HG03354 (cell line): ENCODE measurements around the gene TRIM45.
"Not testable (repeated sequence)": the region's sequence is repeated elsewhere in the genome, so short reads cannot be mapped to it uniquely, and the experiment has no call there.

Source experiments
- ATAC-seq: cut with Tn5 transposase; IDR thresholded peaks from one replicate; pipeline ENCODE4 v1.9.1; 2021; ENCODE audit warnings: mild to moderate bottlenecking; ENCODE audit not compliant: unreplicated experiment, poor library complexity, severe bottlenecking

The TRIM45 gene

DNA sequence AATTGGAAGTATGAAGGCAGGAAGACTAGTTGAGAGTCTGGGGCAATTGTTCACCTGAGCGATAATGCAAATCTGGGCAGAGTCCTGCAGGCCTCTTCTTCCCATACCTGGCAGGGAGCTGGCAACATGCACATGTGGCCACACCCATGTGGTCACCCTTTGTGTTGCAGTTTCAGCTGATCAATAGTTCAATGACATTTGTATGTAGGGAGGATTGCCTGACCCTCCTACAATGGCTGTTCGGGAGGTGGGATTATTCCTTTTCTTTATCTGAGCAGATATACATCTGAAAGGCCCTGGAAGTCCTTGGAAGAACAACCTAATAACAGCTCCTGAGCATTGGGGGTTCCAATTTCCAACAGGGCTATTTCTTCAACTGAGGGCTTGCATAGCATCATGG is 15.2 kb upstream of the TRIM45 start:
- no peak for ATAC-seq

DNA sequence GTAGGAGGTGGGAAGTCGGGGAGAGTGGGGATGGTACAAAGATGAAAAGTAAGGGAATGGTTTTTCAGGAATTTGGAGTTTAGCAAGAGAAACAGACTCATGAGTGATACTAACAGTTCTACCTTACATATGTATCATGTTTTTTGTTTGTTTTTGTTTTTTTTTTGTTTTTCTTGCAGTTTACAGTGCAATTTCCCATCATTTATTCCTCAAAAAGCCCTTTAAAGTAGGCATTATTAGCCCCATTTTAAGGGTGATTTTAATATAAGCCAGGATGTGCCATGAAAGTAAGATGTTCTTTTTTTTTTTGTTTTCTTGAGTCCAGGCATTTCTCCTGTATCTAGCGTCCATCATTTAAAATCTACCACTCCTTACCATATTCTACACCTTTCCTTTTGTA is 13.8 kb upstream of the TRIM45 start:
- ATAC-seq = no peak

DNA sequence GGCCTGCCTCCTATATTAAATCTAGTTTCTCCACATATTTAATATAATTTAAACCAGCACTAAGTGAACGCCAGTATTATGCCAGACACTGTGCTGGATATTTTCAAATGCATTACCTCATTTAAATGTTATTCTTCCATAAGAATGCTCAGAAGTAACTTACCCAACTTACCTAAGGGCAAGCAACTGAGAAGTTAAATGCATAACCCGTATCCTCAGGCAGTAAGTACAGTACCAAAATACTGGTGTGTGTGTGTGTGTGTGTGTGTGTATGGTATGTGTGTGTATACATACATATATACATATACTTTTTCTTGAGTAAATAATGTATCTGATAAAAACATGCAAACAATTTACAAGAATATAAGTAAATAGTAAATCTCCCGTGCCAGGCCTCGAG is 9.0 kb upstream of the TRIM45 start:
- ATAC-seq = no peak

DNA sequence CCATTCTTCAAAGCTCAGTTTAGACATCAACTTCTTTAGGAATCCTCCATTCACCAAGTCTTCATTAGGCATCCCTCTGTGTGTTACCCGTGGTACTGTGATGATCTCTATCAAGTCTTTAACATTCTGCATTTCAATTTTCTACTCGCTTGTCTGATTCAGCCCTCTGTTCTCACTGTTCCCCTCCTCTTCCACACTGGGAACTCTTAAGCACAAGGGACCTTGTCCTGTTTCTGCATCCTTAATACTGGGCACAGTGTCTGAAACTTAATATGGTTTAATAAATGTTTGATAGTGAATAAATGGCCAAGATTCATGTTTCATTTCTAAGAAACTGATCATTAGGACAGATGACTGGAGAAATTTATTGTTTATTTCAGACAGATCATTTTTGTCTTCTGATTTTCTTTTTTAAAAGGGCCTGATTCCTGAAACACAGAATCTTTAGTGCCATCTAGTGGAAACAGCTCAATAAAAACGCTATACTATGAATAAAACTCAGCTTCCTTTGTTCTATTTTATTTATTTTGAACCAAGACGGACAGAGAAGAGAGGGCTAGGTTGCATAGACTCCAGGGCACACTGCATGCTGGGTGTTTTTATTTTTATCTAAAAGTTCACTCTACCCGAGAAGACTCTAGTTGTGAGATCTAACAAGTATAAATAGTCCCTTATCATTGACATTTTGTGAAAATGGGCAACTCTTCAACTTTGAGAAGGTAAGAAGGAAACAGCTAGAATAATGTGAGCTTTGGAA is 7.0 kb upstream of the TRIM45 start:
- ATAC-seq = no peak

DNA sequence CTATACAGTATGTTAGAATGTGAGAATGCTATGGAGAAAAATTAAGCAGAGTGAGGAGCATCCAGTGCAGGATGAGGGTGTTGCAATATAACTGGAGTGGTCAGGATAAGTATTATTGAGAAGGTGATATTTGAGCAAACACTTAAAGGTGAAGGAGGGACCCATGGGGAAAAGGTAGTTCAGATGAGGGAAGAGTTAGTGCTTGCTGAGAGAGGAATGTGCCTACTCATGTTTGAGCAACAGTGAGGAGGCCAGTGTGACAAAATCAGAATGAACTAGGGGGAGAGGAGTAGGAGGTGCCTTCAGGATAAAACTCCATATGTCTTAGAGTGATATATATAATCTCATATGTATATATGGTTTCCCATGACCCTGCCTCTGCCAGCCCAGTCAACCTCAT is 6.2 kb upstream of the TRIM45 start:
- ATAC-seq = no peak

DNA sequence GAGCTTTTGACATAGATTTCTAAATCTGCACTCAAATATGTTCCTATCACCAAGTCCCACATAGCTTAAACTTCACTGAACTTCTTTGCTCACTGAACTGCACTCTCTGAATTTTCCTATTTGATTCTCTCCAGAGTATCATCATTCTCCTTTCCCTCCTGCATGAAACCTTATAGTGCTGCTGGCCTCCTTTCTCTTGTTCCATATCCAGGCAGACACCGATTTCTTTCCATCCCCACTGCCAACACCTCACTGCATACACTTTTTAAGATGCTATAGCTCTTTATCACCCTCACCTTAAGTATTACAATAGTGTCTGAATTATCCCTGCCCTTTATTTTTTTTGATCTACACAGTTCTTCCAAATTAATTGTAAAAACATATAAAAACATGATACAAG is 3.1 kb upstream of the TRIM45 start:
- no peak for ATAC-seq

DNA sequence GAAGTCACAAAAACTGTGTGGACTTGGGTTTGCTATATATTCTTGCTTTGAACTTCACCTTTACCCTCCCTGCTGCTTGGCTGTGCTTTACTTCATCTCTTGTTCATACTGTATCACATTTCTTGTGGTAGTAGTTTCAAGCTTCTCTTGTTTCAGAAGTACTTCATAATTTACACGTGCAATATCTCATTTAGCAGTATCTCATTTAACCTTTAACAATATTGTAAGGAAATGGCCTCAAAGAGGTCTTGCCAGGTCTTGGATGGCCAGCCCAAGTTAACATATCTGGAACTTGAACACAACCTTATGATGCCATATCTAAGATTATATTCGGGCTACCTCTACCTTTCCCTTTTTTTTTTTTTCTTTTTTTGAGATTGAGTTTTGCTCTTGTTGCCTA is 1.7 kb upstream of the TRIM45 start:
- ATAC-seq = no peak

DNA sequence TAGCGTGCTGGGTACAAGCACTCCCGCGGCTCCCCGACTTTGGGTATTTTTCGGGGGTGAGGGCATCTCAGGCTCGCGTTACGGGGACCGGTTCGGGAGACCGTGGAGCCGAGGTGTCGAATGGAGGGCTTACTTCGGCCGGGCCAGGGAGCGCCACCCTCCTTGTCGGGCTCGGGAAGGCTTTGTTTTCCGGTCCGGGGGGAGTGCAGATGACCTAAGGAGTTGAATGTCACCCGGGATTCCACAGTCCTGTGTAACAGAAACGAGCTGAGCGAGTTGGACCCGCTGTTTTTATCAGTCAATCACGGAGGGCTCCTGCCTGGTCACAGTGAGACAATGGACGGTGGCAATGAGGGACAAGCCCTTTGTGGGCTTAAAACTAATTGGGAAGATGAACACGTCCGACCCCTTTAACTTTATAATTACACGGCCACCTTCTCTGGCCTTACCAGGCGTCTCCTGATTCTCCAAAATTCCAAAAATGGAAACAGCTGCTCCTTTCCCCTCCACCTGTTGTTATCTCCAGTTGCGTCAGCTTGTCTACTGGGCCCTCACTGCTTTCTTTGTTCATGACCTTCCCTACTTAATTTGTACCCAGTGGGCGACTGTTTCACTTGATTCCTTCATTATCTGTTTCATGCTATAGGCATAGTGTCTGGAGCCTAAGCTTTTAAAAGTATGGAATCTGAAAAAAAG is 929 bp upstream of the TRIM45 start:
- ATAC-seq = no peak

DNA sequence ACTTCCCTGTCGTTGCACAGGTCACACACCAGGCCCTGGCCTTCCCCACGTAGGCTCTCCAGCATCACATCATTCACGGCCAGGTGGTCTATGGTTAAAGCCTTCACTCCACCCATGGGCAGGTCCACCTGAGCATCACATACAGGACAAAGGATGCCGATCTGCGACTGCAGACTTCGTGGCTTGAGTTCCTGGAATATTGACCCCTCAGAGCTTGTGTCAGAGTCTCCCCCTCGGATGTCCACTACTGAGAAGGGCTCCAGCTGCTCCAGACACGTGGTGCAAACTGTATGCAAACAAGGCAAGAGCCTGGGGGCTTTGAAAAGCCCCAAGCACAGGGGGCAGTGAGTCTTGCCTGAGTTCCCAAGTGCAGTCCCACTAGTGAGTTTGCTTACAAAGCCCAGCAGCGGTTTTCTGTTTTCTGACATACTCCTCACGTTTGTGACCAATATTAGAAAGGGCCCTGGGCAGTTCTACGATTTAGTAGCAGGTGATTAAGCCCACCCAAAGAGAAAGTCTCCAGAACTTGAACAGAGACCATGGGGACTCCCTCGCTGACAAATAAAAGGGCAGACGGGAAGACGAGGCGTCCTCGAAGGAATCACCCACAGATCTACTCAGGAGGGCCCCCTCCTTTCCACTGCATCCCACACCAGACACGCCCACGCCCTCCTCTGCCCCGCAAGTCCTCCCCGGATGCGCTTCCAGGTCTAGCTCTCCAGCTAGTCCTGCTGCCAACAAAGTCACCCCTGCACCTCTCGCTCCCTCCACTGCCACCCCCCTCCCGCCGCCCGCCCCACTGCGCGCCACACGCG is 568 bp downstream of the TRIM45 start:
- no peak for ATAC-seq

DNA sequence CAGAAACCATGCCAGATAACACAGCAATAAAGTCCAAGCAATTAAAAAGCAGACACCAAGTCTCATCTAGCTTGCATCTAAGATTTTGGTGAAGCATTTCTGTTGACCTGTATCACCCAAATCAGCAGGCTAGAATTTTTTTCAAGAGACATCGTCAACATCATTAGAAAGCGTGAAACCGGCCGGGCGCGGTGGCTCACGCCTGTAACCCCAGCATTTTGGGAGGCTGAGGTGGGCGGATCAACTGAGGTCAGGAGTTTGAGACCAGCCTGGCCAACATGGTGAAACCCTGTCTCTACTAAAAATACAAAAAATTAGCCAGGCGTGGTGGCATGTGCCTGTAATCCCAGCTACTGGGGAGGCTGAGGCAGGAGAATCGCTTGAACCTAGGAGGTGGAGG is 2.4 kb downstream of the TRIM45 start:
- ATAC-seq = not testable (repeated sequence)

DNA sequence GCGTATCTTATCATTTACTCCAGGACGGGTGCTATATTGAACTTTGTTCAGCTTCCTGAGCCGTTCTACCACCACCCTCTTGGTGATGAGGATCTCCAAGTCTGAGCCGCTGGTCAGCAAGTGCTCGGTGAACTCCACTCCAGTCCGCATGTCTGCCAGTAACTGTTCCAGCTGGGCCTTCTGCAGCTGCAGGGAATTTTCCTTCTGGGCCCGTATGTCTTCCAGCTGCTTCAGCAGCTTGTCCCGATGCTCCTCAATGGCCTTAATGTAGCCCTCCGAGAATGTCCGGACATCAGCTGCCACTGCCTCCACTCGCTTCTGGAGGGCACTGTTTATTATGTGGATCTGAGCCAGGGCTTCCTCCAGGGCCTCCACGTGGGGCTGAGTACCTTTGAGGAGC is 3.4 kb downstream of the TRIM45 start:
- ATAC-seq = no peak

DNA sequence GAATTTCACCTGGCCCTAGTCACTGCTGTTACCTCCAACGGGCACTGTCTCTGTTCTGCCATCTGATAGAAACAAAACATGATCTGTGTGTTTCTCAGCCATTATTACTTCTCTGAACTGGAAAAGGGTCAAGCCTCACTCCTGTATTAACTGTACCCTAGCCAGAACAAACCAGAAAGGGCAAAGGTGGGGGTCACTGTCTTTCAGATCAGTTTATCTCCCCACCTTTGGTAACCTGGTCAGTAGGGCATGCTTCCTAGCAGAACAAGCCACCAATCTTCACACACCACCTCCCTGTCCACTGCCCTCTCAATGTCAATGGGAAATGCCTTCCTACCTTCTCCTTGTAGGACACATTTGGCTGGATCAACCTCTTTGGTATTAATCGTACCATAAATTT is 3.9 kb downstream of the TRIM45 start:
- ATAC-seq = no peak

DNA sequence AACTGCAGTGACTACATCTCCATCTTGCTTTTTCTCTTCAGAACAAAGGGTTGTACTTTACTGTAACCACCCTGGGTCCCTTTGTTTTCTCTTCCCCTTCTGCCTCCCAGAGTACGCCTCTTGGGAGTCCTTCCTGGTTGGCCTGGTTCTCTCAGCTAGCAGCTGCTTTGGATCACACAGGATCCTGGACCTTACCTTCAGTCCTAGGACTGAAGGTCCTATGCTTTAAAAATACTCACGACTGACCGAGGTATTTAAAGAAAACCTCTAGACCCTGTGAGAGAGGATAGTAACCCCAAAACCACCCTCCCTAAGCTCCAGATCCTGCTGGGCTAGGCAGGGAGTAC is 4.8 kb downstream of the TRIM45 start:
- no peak for ATAC-seq

DNA sequence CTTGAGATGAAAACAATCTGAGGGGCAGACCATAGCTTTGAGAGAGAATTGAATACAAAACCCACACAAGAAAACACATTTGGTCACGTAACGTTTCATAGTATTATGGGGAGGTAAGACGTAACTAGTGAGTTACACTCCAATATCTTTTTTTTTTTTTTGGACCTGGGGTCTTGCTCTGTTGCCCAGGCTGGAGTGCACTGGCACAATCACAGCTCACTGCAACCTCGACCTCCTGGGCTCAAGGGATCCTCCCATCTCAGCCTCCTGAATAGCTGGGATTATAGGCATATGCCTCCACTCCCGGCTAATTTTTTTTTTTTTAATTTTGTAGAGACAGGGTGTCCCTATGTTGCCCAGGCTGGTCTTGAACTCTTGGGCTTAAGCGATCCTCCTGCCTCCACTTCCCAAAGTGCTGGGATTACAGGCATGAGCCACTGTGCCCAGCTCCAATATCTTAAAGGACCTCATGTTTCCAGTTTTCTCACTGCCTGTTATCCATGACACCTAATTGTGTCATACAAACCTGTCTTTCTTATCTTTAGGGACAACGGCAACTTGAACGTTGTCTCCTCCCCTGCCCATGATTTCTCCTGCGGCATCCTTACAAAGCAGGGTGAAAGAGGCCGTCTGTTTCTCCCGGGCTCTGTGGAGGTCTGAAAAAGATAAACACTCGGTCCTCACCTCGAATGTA is 5.3 kb downstream of the TRIM45 start:
- ATAC-seq = no peak

DNA sequence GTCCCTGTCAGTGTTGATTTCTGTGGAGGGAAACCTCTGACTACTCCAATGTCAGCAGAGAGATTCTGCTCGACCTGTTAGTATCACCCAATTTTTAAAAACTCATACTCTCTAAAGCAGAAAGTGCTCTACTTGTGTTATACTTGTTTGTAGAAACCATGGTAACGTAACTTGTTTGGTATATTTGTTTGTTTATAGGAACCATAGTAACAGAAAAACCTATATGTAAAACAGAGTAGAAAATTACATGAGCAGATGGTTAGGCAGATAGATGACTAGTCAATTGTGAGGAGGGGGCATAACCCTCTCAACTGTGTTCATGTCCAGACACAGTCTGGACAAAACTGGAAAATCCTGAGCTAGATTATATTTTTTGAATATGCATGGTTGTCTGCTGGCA is 6.7 kb downstream of the TRIM45 start:
- no peak for ATAC-seq

DNA sequence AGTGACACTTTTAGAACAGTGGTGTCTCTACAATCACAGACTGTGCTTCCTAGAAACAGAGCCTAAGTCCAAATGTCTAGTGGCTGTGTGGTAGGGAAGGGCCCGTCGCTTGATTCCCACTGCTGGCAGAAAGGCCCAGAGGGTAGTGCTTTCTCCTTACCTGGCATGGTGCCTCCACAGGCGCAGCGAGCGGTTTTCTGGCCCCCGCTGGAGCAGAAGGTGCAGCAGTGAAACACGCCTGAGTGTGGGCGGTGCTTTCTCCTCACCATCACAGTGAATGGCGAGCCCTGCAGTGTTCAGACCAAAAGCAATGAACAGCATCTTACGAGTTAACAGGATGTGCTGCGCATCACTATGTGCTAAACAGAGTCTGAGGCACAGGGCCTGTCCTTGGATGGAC is 8.3 kb downstream of the TRIM45 start:
- ATAC-seq = no peak

DNA sequence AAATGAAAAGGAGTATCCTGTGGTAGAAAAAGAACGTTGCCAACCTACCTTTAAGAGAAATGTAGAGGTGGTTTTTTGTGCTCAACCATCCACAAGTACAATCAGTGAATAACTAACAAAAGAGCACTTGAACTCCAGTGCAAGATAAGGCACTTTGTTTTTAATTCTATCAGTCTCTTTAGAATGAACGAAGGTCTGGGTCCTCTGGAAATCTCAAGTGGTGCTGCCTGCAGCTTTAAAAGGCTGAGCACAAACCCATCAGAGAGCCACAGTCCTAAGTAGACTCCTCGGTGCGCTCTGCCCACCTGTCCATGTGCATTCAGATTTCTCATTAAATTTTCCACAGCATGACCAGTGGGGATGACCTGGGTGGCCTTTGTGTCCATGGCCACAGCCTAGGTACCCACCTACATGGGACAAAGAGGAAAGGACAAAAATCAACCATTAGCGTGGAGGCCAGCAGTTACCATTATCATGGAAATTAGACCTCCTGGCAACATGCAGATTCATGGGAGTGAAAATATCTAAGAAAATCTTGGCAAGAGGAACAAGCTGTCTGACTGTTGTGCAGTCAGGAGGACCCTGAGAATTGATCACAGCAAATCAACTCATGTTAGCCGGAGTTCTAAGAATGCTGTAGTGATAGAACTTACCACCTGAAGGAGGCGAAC is 9.4 kb downstream of the TRIM45 start:
- ATAC-seq = no peak

DNA sequence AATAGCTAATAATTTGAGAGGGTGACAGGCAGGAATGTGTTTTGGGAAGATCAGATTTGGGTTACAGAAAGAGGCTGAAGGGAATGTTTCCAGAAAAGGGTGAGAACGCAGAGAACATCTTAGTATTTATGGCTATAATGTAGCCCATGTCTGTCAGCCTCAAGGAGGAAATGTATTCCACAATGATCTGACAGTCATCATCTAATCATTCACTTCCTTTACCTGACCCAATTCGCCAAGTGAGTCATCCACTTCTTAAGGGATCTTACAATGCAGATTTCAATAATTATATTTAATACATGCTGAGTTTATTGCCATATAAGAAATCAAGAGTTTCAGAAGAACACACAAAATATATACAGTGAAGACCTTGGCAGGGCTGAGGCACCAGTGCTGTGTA is 10.8 kb downstream of the TRIM45 start:
- ATAC-seq = no peak

DNA sequence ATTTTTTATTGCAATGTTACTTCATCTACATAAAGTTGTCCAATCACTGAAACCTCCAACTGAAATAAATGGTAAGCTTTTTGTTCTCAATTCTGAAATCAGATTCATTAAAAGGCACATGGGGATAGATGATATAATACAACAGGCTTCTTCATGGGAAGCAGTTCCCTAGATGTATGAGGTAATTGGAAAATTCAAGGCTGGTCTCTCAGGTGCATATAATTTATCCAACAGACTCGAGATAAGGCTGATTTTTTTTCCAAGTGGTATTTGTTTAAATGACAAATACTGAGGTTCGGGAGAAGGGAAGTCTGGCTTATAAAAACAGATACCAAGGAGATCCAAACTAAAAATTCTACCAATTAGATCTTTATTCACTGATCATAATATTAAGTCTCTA is 14.2 kb downstream of the TRIM45 start:
- no peak for ATAC-seq

DNA sequence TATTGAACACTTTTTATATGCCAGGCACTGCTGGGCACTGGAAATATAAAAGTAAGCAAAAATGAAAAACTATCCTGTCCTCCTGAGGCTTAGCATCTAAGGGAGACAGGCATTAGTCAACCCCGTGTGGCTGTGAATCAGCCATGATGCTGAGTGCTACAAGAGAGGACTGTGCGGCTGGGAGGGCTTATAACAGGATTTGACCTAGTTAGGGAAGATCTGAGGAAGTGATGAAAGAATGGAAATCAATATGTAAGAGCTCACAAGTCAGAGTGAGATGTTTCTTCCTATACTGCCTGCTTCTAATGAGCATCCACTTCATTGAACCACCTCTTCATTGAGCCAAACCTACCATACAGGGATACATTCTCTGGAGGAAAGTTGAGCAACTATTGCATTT is 15.1 kb downstream of the TRIM45 start:
- no peak for ATAC-seq
